Measurements from ENCODE around the gene ST3GAL6. TPM values are rescaled to one million over a fixed set of nuclear protein-coding genes. Genes with fewer than 3 reads are reported as not detected.

ST3GAL6 gene
- total RNA-seq, 2 experiments from 2014 or later: 0.25 to 3.0 TPM

GRCh38 chr3:98718730-98719129 is 44.4 kb upstream of the ST3GAL6 start:
- Histone ChIP-seq H3K4me2 (ENCODE audit: low read length) (no peak overlapping the region), H3K79me2 (ENCODE audit: insufficient read depth, low read depth, low read length) (no peaks in the 10 kb centered on the region), H3K36me3 (ENCODE audit: insufficient read depth, low read length) (no peaks in the 10 kb centered on the region), H3K9me3 (ENCODE audit: low read length) (no peaks in the 10 kb centered on the region), H3K4me3 (ENCODE audit: low read depth, low read length, poor library complexity, severe bottlenecking) (no peak overlapping the region), H4K20me1 (ENCODE audit: insufficient read depth, low read length) (no peaks in the 10 kb centered on the region), H3K9me2 (ENCODE audit: insufficient read depth, low read length) (no peaks in the 10 kb centered on the region), H3K27ac (ENCODE audit: low read depth, low read length, poor library complexity, severe bottlenecking) (no peak overlapping the region), H2AFZ (ENCODE audit: low read length) (no peak overlapping the region), H3K4me1 (ENCODE audit: insufficient read depth, low read length, poor library complexity, severe bottlenecking) (no peaks in the 10 kb centered on the region)
- ChIA-PET CTCF (ENCODE audit: unreplicated experiment) (no interaction called here), POLR2A (no interaction called here)
- DNase-seq (ENCODE audit: low spot score): no peak
- TF ChIP-seq EZH2phosphoT487 (IDR thresholded peaks at IDR 0.05; ENCODE audit: borderline replicate concordance, low read depth, low read length): no peak
- TF ChIP-seq, protein P1, sequence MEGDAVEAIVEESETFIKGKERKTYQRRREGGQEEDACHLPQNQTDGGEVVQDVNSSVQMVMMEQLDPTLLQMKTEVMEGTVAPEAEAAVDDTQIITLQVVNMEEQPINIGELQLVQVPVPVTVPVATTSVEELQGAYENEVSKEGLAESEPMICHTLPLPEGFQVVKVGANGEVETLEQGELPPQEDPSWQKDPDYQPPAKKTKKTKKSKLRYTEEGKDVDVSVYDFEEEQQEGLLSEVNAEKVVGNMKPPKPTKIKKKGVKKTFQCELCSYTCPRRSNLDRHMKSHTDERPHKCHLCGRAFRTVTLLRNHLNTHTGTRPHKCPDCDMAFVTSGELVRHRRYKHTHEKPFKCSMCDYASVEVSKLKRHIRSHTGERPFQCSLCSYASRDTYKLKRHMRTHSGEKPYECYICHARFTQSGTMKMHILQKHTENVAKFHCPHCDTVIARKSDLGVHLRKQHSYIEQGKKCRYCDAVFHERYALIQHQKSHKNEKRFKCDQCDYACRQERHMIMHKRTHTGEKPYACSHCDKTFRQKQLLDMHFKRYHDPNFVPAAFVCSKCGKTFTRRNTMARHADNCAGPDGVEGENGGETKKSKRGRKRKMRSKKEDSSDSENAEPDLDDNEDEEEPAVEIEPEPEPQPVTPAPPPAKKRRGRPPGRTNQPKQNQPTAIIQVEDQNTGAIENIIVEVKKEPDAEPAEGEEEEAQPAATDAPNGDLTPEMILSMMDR (conservative IDR thresholded peaks at IDR 0.05; ENCODE audit: low read length): no peak
- no TSS peak for BruUV-seq (replicated peaks)
- intact Hi-C loops (cut with micrococcal nuclease; ENCODE audit: unreplicated experiment): no loop called here

DNA sequence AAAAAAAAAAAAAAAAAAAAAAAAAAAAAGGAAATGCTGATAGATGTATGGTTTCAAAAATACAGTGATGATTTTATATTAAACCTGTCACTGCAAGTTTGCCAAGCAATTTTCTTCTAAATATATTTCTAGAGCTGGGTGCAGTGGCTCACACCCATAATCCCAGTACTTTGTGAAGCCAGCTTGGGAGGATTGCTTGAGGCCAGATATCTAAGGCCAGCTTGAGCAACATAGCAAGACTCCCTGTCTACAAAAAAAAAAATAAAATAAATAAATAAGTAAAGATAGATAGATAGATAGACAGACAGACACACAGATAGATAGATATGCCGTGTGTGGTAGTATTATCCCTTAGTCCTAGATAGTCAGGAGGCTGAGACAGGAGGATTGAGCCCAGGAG is 41.4 kb upstream of the ST3GAL6 start:
- no peak for TF ChIP-seq EZH2phosphoT487 (IDR thresholded peaks at IDR 0.05; ENCODE audit: borderline replicate concordance, low read depth, low read length)
- TF ChIP-seq, protein P1 (conservative IDR thresholded peaks at IDR 0.05; ENCODE audit: low read length): no peak
- ChIA-PET POLR2A (no interaction called here), CTCF (ENCODE audit: unreplicated experiment) (no interaction called here)
- Histone ChIP-seq H3K9me2 (ENCODE audit: insufficient read depth, low read length) (no peaks in the 10 kb centered on the region), H2AFZ (ENCODE audit: low read length) (no peak overlapping the region), H3K27ac (ENCODE audit: low read depth, low read length, poor library complexity, severe bottlenecking) (no peak overlapping the region), H3K4me3 (ENCODE audit: low read depth, low read length, poor library complexity, severe bottlenecking) (no peak overlapping the region), H3K36me3 (ENCODE audit: insufficient read depth, low read length) (no peaks in the 10 kb centered on the region), H4K20me1 (ENCODE audit: insufficient read depth, low read length) (no peaks in the 10 kb centered on the region), H3K4me2 (ENCODE audit: low read length) (no peak overlapping the region), H3K9me3 (ENCODE audit: low read length) (no peaks in the 10 kb centered on the region), H3K79me2 (ENCODE audit: insufficient read depth, low read depth, low read length) (no peaks in the 10 kb centered on the region), H3K4me1 (ENCODE audit: insufficient read depth, low read length, poor library complexity, severe bottlenecking) (no peaks in the 10 kb centered on the region)
- intact Hi-C loops (cut with micrococcal nuclease; ENCODE audit: unreplicated experiment): no loop called here
- no peak for DNase-seq (ENCODE audit: low spot score)
- no TSS peak for BruUV-seq (replicated peaks)

- H3K27ac ChIP-seq (ENCODE audit: low read depth, low read length, poor library complexity, severe bottlenecking): no peak overlapping the region
- H3K4me3 ChIP-seq (ENCODE audit: low read depth, low read length, poor library complexity, severe bottlenecking): no peak overlapping the region
- POLR2A ChIA-PET: interaction anchor here (0.6 kb wide), 1 partner anchor 61 kb away, joined by 3 read pairs; no protein-coding TSS in a partner anchor
- H3K9me3 ChIP-seq (ENCODE audit: low read length): no peaks in the 10 kb centered on the region
- no peaks in the 10 kb centered on the region for H3K9me2 ChIP-seq (ENCODE audit: insufficient read depth, low read length)
- no peaks in the 10 kb centered on the region for H3K36me3 ChIP-seq (ENCODE audit: insufficient read depth, low read length)
- H4K20me1 ChIP-seq (ENCODE audit: insufficient read depth, low read length): no peaks in the 10 kb centered on the region
- no peak overlapping the region for H3K4me2 ChIP-seq (ENCODE audit: low read length)
- DNase-seq (ENCODE audit: low spot score): no peak
- intact Hi-C loops (cut with micrococcal nuclease; ENCODE audit: unreplicated experiment): no loop called here
- TF ChIP-seq, protein P1 (conservative IDR thresholded peaks at IDR 0.05; ENCODE audit: low read length): no peak
- no peak for TF ChIP-seq EZH2phosphoT487 (IDR thresholded peaks at IDR 0.05; ENCODE audit: borderline replicate concordance, low read depth, low read length)
- H3K79me2 ChIP-seq (ENCODE audit: insufficient read depth, low read depth, low read length): no peaks in the 10 kb centered on the region
- H3K4me1 ChIP-seq (ENCODE audit: insufficient read depth, low read length, poor library complexity, severe bottlenecking): no peaks in the 10 kb centered on the region
- no TSS peak for BruUV-seq (replicated peaks)
- CTCF ChIA-PET (ENCODE audit: unreplicated experiment): no interaction called here
- H2AFZ ChIP-seq (ENCODE audit: low read length): no peak overlapping the region
Measured at GRCh38 chr3:98722389-98722788, 40.8 kb upstream of the ST3GAL6 start.

Measured in OCI-LY7 (cell line).